HG03565 (cell line): Measurements from ENCODE around the gene LRRC14B.
"Not testable (repeated sequence)": the region's sequence is repeated elsewhere in the genome, so short reads cannot be mapped to it uniquely, and the experiment has no call there.

Source experiments
- ATAC-seq: cut with Tn5 transposase; IDR thresholded peaks from one replicate; pipeline ENCODE4 v1.9.1; 2021; ENCODE audit warnings: mild to moderate bottlenecking, moderate library complexity; ENCODE audit not compliant: unreplicated experiment

LRRC14B gene

DNA sequence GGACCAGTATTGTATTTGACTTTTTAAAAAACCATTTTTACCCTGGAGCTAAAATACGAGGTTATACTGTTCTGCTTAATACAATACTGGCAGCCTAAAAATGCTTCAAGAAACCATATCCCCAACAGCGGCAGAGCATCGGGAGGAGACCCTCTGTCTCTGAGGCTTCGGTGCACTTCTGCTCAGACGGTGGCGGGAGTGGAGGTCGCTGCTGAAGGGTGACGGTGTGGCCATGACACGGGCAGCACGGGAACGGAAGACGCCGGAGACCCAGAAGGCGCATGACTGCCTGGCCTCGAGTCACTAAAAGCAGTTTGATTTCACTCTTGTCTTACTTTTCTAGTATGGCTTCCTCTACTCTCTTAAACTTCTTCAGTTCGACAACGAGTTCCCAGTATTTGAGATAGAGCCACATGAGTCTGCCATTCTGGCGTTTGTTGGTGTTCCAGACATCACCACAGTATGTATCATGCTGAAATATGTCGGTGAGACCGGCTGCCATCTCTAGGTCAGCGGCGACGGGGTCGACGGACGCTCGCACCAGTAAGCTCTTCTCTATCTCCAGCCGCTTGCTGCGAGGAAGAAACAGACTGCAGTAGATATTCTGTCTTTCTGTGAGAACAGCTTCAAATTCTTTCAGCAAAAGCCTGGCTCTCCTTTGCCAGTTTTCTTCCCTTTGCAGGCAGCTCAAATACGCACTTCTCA lies 13.8 kb downstream of the LRRC14B start:
- ATAC-seq, result no peak

DNA sequence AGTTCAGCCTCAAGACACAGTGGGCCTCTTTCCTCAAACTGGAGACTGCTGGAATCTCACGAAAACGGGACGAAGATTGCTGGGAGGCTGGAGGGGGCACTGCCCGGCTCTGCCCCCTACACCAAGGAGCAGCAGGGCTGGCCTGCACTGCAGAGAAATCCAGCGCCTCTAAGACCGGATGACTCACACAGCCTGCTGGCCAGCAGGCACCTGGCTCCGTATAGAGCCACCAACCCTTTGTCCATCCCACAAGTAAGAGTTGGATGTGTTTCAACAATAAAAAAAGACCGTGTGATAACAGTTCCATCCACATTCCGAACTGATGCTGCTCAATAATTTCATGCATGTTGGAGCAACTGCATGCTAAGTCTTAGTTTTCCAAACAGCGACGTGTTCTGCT lies 15.1 kb downstream of the LRRC14B start:
- ATAC-seq, result no peak

DNA sequence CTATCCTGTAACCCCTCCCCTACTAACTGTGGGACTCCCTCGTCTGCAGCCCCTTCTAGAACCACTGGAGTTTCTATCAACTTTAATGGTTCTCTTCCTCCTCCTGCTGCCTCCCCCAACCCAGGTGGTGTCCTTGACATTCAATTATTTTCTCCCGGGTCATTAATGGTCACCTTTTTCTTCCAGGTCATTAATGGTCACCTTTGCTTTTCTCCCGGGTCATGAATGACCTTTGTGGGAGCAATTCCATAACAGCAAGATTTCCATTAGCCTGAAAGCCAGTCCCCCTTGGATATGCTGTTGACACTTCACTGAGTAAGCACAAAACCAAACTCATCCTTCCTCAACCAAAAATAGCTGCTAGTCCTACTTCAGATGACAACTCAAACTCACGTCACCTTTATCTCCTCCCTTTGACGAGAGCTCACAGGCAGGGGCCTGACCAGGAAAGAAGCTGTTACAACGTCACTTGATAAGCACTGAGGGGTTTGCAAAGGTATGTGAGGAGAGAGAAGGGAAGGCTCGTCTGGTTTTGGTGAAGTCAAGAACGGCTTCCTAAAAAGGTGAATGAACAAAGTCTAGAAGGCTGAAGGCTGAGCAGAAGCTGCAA lies 15.7 kb downstream of the LRRC14B start:
- no peak for ATAC-seq

DNA sequence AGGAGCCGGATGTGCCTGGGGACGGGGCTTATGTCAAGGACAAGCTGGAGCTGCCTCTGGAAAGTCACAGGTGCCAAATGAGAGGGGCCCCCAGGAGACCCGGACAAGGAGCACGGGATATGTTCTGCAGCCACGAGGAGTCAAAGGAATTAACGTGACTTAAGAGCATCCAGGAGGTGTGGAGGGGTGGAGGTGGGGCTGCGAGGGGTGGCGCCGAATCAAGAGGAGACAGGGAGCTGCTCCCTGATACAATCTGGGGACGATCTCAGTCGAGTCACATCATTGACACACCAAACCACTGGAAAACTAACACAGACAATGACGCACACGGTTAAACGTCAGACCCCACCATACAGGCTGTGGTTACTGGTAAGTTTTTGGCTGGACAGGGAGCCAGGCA lies 16.3 kb downstream of the LRRC14B start:
- ATAC-seq, result no peak

DNA sequence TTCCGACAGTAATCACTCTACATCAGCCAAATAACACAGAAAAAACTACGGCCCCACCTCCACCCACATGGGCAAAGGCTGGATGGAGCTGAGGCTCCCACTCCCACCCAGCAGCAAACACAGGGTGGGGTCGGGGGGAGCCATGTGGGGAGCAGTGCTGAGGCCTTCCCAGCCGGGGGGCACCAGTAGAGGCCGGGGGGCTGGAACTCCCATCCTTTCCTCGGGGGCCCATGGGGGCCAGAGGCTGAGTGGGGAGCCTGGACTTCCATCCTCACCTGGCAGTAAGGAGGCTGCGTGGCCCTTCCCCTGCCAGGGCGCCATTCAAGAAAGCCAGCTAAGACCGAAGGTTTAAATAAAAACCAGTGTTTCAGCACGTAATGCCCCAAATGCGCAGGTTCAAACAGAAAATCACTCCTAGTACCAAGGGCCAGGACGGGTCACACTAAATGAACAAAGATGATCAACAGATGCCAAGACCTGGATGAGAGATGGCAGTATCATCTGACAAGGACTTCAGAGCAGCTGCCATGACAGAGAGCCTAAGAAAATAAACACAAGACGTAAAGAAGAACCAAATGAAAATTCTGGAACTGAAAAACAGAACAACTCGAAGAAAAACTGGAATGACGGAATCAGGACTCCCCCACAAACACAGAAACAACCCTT lies 17.3 kb downstream of the LRRC14B start:
- ATAC-seq, result no peak

DNA sequence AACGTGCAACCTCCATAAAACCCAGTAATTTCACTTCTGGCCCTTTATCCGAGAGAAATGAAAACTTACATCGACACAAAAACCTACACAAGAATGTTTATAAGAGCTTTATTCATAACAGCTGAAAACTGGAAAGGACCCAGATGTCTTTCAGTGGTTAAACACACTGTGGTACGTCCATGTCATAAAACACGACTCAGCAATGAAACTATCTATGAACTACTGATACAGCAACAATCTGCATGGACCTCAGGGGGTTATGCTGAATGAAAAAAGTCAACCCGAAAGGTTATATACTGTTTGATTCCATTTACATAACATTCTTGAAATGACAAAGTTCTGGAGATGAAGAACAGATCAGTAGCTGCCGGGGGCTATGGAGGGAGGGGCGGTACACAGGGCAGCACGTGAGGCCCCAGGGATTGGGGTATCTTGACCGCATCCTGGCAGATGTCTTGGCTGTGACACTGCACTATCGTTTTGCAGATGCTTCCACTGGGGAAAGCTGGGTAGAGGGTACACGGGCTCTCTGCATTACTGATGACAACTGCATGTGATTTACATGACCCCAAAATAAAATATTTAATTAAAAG lies 22.6 kb downstream of the LRRC14B start:
- ATAC-seq, result no peak

DNA sequence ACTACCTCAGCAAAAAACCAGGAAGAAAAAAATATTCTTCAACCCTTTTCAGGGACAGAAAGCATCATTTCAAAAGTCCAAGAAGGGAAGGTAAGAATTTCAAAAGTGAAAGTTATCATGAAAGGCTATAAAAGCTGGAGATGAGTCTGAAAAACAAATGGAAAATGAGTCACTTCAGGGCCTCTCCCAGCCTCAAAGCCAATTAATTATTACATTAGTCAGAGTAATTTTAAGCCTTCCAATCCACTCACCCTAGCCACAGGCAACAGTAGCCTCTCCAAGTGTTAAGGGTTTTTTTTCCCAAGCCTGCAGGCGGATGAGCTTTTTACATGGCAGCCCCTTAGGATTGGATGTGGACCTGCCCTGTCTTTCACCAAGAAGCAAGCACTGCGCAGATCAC lies 24.0 kb downstream of the LRRC14B start:
- ATAC-seq, result not testable (repeated sequence)

DNA sequence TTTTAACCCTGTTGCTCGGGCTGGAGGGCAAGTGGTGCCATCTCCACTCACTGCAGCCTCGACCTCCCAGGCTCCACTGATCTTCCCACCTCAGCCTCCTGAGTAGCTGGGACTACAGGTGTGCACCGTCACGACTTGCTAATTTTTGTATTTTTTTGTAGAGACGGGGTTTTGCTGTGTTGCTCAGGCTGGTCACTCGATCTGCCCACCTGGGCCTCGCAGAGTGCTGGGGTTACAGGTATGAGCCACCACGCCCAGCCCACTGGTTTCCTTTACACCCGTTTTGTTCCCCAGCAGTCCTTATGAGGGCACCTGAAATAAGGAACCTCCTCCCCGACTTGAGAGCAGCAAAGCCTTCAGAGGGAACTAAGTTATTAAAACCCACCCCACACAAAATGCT lies 24.8 kb downstream of the LRRC14B start:
- ATAC-seq, result not testable (repeated sequence)

DNA sequence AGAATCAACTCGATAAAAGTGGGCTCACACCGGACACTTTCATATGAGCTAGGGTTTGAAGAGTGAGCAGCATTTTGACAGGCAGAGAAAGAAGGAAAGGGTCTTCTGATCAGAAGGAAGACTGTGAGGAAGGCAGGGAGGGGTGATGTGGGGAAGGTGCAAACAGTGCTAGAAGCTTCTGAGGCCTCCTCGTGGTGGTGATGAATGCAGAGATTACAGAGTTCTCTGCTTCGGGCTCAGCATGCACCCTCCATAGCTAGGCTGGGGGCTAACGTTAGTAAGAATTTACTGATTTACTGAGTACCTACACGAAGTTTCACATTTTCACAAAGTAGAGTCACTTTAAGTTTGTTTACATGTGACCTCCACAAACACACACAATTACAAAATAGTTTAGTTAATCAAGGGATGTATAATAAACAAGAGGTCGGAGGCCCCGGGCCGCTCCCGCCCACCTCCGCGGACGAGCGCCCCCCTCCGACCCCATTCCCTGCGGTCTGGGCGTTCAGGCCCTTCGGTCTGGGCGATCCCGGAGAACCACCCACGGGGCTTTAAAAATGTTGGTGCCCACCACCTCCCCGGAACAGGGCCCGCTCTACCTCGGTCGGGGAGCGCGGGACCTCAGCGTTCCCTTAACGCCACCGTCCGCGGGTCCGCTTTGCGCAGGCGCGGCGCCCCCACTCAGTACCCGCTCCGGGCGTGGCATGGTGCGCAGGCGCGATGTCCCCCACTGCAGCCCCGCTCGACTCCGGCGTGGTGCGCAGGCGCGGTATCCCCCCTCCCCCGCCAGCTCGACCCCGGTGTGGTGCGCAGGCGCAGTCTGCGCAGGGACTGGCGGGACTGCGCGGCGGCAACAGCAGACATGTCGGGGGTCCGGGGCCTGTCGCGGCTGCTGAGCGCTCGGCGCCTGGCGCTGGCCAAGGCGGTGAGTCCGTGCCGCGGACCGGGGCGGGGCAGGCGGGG lies 26.5 kb downstream of the LRRC14B start, which contains the start of the genes CCDC127 and SDHA:
Gene CCDC127, minus strand, starts transcription at position 660 of the 963 bp plus-strand sequence. CDS start 1,304 bp downstream, outside the sequence.
Gene SDHA, plus strand, starts transcription at position 827 of the 963 bp plus-strand sequence. Its CDS starts 36 bp downstream, at position 863.
- peak; percentile 56 for ATAC-seq

DNA sequence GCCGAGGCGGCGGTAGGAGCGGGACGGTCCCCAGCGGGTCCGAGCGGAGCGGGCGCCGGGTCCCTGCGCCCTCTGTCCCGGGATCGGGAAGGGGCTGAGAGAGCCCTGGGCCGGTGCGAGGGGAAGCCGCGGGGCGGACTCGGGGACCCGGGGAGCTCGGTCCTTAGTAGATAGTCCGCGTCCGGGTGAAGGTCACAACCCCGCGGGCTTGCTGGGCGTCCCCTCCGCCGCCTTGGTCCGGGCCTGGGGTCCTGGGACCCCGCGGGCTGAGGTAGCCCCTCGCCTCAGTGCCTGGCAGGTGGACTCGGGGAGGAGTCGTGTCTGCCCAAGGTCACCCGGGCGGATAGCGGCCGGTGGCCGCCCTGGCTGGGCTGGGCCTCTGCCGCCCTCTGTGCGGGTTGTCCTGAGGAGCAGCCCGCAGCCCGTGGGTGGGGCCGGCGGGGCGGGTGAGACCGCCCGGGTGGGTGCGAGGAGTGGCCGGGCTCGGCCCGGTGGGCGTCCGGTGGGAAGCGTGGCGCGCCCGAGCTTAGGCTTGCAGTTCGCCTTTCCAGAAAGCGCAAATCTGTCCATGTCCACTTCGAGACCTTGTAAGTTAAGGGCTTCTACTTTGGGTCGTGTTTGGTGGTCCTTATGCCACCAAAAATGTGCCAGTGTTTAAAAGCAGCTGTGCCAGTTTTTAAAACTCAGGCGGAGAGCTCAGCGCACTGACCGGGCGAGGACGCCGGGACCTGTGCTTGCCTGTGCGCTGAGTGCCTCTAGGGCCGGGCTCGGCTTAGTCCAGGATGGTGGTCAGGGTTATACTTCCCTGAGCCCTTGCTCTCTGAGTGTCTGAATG lies 27.4 kb downstream of the LRRC14B start:
- peak; percentile 13 for ATAC-seq

DNA sequence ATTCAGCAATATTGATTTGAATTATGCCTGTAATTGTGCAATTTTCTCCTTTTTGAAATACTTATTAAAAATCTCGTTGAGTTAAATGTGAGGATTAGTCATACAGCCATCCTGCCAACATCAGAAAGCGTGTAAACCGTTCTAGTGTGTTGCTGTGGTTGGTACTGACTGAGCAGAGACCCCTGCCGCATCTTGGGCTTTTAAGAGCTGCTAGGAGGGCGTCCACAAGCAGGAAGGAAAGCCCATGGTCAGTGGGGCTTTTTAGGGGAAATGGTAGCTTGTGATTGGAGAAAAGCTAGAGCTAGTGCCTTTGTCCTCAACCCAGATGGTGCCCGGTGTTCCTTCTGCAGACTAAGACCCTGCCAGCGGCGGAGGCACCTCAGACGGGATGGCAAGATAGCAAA lies 28.2 kb downstream of the LRRC14B start:
- no peak for ATAC-seq

DNA sequence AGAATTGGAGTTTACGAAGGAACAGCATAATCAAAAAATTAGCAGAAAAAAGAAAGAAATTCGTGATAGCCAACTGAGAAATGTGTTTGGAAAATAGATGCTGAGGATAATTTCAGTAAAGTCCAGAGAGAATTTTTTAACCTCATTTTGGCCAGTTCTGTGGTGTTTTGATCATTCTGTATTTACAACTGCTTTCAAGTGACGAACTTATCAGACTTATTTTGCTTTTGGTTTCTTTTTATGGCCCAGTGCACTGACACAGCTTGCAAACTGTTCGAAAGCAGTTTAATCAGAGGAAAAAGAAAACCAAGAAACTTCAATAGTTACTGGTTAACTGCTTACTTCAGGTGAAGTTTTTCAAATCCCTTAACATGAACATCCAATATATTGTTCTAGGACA lies 28.7 kb downstream of the LRRC14B start:
- peak; percentile 22 for ATAC-seq

DNA sequence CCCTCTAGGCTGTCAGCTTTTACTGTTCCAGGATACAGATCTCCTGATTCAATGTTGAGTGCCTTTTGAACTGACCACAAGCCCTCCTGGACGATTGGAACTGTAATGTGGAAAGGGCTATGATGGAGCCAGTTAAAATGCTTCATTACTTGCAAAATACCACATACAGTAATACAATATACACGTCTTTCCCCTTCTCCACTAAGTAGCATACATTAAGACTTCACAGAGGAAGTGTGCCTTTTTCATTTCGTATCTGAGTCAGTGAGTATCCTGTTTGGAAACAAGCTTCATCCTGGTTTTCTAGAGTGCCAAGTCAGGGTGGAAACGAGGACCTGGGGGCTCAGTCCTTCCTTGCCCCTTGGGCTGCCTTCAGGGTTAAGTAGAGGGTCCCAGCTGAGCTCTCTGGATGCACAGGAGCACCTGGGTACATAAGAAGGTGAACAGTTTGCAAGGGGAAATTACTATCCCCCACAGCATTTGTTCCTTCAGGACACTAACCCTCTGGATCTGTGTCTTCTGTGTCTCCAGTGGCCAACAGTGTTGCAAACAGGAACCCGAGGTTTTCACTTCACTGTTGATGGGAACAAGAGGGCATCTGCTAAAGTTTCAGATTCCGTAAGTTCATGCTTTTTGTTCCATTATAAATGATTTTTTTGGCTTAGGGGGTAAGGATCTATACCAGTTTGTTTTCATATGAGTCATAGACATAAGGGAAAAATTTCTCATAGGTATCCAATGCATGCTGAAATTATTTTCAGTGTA lies 31.8 kb downstream of the LRRC14B start:
- ATAC-seq, result not testable (repeated sequence)

DNA sequence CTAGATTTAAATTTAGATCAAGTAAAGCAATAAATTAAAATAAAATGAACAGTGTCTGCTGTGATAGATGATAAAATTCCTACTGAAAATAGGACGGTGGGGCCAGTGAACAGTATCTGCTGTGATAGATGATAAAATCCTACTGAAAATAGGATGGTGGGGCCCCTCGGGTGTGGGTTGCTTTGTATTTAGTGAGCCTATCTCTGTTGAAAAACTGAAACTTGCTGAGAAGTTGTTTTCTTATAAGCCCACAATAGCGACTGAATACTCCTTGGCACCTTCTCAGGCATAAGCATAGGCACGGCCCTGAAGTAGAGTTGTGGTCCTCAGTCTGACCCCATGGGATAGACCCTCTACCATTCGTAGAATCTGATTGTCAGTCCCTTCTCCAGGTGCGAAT lies 32.5 kb downstream of the LRRC14B start:
- no peak for ATAC-seq

DNA sequence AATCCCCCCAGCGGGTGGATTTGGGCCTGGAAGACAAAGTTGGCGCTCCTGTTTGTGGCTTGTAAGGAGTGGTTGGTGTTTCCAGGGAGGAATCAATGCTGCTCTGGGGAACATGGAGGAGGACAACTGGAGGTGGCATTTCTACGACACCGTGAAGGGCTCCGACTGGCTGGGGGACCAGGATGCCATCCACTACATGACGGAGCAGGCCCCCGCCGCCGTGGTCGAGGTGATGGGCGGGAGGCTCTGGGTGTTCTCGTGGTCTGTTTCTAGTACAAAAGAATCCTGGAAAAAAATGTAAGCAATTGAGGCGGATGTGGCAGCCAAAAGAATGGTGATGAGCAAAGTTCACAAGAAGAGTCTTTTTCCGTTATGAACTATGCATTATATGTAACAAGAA lies 34.0 kb downstream of the LRRC14B start:
- ATAC-seq, result no peak

DNA sequence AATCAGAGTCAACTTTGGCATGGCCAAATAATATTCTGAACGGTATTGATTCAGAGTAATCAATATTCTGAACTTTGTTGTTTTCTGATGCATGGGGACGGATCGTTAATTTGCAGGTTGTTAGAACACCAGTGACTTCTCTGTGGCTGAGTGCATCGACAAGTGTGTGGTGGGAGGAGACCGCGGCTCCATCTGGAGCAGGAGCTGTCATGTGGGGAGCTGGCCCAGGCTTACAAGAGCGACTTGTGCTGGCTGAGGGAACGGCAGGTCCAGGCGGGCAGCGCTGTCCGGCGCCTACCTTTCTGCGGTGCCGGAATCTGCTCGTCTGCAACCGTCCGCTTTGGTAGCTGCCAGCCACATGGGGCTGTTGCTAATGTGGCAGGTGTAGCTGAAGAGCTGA lies 36.1 kb downstream of the LRRC14B start:
- not testable (repeated sequence) for ATAC-seq

DNA sequence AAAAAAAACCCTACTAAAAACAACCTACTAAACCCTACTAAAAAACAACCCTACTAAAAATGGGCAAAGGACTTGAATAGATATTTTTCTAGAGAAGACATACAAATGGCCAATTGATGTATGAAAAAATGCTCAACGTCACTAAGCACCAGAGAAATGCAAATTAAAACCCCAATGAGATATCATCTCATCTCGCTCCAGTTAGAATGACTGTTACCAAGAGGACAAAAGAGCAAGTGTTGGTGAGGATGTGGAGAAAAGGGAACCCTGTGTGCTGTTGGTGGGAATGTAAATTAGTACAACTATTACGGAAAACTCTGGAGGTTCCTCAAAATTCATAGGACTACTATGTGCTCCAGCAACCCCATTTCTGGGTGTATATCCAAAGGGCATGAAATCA lies 37.6 kb downstream of the LRRC14B start:
- no peak for ATAC-seq

DNA sequence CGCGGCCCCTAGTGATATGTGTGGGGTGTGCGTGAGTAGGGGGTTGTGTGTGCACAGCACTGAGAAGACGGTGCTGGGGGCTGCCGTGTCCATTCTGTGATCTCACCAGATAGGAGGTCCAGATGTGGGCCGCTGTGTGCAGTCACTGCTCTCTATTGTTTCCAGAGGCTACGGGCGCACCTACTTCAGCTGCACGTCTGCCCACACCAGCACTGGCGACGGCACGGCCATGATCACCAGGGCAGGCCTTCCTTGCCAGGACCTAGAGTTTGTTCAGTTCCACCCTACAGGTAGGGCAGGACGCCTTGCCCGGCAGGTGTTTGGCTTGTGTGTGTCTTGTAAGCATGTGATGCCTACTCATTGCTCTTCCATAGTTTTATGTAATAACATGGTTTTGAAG lies 39.4 kb downstream of the LRRC14B start:
- ATAC-seq, result no peak

DNA sequence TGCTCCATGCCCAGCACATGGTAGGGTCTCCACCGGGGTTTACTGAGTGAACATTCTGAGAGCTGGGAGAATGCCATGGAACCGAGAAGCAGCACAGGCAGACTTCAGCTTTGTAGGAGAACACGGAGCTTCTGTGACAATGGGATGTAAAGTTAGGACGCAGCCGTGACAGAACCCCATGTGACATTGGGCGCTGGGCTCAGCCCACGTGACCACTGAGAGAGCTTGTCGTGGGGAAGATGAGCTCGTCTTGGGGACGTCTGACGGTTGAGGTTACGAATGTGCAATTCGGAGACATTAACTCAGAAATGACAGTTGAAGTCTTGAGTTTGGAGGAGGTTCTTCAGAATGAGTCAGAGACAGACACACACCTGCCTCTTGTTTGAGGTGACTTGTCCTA lies 40.4 kb downstream of the LRRC14B start:
- ATAC-seq, result no peak
